GM12892 (cell line): Measurements from ENCODE around the gene CCDC106.

ENCODE experiments used
- POLR2A ChIP-seq: IDR thresholded peaks from 2 replicates; pipeline ENCODE4 v1.6.1; 2011; ENCODE audit warnings: low read depth, low read length, control low read depth
- POLR2AphosphoS5 ChIP-seq: IDR thresholded peaks from 2 replicates; pipeline ENCODE4 v1.6.1; 2011; ENCODE audit warnings: low read depth, low read length, control low read depth
- TAF1 ChIP-seq: IDR thresholded peaks from 2 replicates; pipeline ENCODE4 v1.6.1; 2011; ENCODE audit warnings: low read depth, mild to moderate bottlenecking, control low read depth, low read length, borderline replicate concordance

DNA sequence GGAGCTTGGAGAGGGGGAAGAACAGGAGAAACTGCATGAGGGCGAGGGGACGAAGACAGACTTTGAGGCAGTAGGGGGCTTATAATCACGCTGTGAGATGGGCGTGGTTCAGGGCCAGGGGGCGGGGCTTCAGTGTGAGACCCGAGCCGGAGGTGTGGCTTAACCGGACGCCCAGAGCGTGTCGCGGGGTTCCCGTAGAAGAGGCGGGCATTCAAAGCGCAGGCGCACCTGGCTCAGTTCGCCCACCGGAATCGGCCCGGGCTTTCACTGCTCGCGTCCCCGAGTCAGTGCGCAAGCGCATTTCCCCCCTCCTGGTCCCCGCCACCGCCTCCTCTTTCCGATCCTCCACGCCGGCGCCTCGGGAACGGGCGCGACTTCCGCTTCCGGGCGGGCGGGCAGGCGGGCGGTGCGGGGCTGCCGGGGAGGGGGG, 42.8 kb upstream of the CCDC106 start:
- TF ChIP-seq POLR2AphosphoS5 (no peak; the same call in 1 of the 2 replicates), POLR2A (peak; percentile 17; the same call in 1 of the 2 replicates), TAF1 (no peak)
